22Rv1 (cell line): Measurements from ENCODE around the gene FHIT.
A peak's percentile ranks its signal among the peaks of the same experiment; 100 is the strongest.

ENCODE experiments used
- H3K27ac ChIP-seq: fragments of 450-650 bp; 2 replicates; pipeline ENCODE4 v1.5.1; 2017
- ZFX ChIP-seq: fragments of 450-650 bp; IDR thresholded peaks from 2 replicates; pipeline ENCODE4 v1.6.1; 2017; ENCODE audit warnings: antibody characterized with exemption, borderline replicate concordance
- TF ChIP-seq, protein P1 (sequence below): fragments of 450-650 bp; IDR thresholded peaks from 2 replicates; pipeline ENCODE4 v1.5.1; 2017; ENCODE audit warnings: mild to moderate bottlenecking

FHIT gene

DNA sequence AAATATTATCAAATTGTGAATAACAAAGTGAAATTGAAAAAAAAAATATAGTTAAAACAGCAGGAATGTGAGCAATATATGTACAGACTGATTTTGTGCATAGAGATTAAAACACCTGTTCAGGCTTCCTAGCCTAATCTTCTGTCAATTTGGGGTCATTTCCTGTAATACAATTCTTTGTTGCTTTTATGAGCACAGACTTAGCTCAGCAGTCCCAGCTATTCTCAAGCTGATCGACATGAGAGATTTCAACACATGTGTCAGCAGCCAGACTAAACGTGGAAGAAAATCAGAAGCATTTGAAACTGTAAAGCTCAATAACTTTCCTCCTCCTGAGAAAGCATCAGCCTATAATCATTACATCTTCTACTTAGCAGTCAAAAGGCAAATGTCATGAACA, 1.6 kb upstream of the FHIT start:
- no peak for TF ChIP-seq ZFX
- TF ChIP-seq, protein P1, sequence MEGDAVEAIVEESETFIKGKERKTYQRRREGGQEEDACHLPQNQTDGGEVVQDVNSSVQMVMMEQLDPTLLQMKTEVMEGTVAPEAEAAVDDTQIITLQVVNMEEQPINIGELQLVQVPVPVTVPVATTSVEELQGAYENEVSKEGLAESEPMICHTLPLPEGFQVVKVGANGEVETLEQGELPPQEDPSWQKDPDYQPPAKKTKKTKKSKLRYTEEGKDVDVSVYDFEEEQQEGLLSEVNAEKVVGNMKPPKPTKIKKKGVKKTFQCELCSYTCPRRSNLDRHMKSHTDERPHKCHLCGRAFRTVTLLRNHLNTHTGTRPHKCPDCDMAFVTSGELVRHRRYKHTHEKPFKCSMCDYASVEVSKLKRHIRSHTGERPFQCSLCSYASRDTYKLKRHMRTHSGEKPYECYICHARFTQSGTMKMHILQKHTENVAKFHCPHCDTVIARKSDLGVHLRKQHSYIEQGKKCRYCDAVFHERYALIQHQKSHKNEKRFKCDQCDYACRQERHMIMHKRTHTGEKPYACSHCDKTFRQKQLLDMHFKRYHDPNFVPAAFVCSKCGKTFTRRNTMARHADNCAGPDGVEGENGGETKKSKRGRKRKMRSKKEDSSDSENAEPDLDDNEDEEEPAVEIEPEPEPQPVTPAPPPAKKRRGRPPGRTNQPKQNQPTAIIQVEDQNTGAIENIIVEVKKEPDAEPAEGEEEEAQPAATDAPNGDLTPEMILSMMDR: no peak
- H3K27ac ChIP-seq: no peak overlapping the region

DNA sequence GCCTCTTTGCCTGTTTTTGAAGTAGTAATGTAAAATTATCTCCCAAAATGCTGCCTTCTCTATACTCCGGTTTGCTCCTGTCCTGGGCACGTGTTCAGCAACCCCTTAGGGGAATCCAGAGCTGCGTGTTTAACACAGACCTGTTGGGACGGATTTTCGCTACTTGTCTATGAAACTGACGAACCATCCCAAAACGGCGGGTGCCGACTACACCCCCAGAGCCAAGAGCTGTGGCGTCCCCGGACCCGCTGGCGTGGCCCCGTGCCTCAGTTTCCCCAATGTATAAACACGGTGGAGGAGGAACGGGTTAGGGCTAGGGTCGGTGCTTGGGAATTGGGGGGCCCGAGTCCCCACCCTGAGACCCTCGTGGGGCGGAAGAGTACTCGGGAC, 473 bp downstream of the FHIT start:
- peak overlapping the region; percentile 94 for H3K27ac ChIP-seq
- TF ChIP-seq ZFX: no peak
- TF ChIP-seq, protein P1: no peak

GRCh38 chr3:61248496-61248895, 2.8 kb downstream of the FHIT start:
- TF ChIP-seq ZFX: no peak
- TF ChIP-seq, protein P1: no peak
- H3K27ac ChIP-seq: no peak overlapping the region

GRCh38 chr3:61247191-61247590, 4.1 kb downstream of the FHIT start:
- no peak overlapping the region for H3K27ac ChIP-seq

DNA sequence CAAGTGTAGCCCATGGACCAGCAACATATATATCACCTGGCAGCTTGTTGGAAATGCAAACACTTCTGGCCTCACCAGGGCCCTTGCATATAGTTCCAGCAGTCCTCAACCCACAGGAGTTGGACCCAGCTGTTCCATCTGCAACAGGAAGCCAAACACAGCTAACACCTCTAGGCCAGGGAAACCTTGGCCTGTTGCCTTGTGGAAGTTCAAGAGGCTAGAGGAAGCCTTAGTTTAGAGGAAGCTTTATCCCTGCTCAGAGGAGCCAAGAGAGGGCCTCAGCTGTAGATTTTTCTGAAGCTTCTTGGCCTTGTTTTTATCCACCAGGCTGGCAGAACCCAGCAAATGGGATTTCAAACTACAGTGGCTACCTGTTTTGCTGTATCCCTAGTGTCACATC, 11.4 kb downstream of the FHIT start:
- no peak for TF ChIP-seq ZFX
- TF ChIP-seq, protein P1: no peak
- H3K27ac ChIP-seq: no peak overlapping the region

More at GRCh38 chr3:61247191-61247590, 4.1 kb downstream of the FHIT start:
- TF ChIP-seq, protein P1: no peak
- TF ChIP-seq ZFX: no peak

DNA sequence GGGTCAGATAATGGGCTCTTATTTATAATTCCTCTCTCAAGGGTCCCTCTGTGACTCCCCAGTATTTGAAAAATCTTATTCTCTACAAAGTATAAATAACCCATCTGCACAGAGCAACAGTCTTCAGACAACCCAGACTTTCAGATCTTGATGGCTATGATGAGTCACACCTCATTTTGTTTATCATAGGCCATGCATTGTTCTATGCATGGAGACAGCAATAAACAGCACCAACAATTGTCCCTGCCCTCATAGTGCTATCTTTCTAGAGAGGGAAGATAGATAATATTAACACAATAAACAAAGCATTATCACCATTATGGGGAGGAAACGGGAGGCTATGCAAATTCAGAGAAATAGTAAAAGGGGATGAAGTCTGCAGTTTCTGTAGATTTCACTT, 13.4 kb downstream of the FHIT start:
- no peak overlapping the region for H3K27ac ChIP-seq
- TF ChIP-seq, protein P1: no peak
- no peak for TF ChIP-seq ZFX

DNA sequence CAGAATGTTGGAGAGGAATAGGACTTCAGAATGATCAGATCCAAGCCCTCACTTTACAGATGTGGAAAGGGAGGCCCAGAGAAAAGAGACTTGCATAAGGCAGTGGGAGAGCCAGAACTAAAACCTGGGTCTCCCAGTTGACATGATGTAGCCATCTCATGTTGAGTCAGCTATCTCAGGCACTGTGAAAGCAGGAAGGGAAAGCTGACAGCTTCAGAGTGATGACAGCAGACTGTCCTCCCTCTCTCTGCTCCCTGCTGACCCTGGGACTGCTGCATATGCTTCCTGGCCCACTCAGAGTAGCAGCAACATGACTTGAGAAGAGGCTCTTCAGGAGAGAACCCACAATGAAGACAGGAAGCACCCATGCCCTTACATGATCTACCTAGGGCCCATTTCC, 14.7 kb downstream of the FHIT start:
- no peak overlapping the region for H3K27ac ChIP-seq
- TF ChIP-seq, protein P1: no peak
- TF ChIP-seq ZFX: no peak
